GM23338 (cell line): Measurements from ENCODE around the gene GCA. TPM values are rescaled to one million over a fixed set of nuclear protein-coding genes. Genes with fewer than 3 reads are reported as not detected.

Experiments used
- ATAC-seq: fragments of 200-7000 bp; cut with Tn5 transposase; 3 replicates; pipeline ENCODE4 v1.9.1; 2020
- DNase-seq: peaks from one replicate; pipeline ENCODE4 v3.0.0-alpha.2; 2015; ENCODE audit warnings: low spot score
- H2AFZ ChIP-seq: fragments of 200-600 bp; sonication (generic); 2 replicates; pipeline ENCODE4 v1.8.0; 2016; ENCODE audit warnings: antibody characterized with exemption, mild to moderate bottlenecking, moderate library complexity
- H3F3A ChIP-seq: fragments of 200-600 bp; sonication (generic); replicated peaks from 2 replicates; pipeline ENCODE4 v1.8.0; 2017; ENCODE audit warnings: antibody characterized with exemption, mixed run types, low read depth
- H3K27ac ChIP-seq: fragments of 200-600 bp; sonication (generic); 2 replicates; pipeline ENCODE4 v1.6.1; 2016; ENCODE audit warnings: low read depth
- H3K27me3 ChIP-seq: fragments of 200-600 bp; sonication (generic); 2 replicates; pipeline ENCODE4 v1.8.0; 2016; ENCODE audit warnings: mild to moderate bottlenecking, mixed run types, moderate library complexity; ENCODE audit not compliant: insufficient read depth
- H3K36me3 ChIP-seq: fragments of 200-600 bp; sonication (generic); 2 replicates; pipeline ENCODE4 v1.8.0; 2016; ENCODE audit warnings: mild to moderate bottlenecking; ENCODE audit not compliant: insufficient read depth
- H3K4me1 ChIP-seq: fragments of 200-600 bp; sonication (generic); 2 replicates; pipeline ENCODE4 v1.8.0; 2016; ENCODE audit warnings: mild to moderate bottlenecking, moderate library complexity; ENCODE audit not compliant: insufficient read depth
- H3K4me2 ChIP-seq: fragments of 200-600 bp; sonication (generic); 2 replicates; pipeline ENCODE4 v1.7.1; 2017; ENCODE audit warnings: mixed run types
- H3K4me3 ChIP-seq: fragments of 200-600 bp; sonication (generic); 2 replicates; pipeline ENCODE4 v1.6.1; 2016; ENCODE audit warnings: mixed run types
- H3K79me2 ChIP-seq: fragments of 200-600 bp; sonication (generic); replicated peaks from 2 replicates; pipeline ENCODE4 v1.8.0; 2017; ENCODE audit warnings: mild to moderate bottlenecking; ENCODE audit not compliant: insufficient read depth
- H3K9me2 ChIP-seq: fragments of 200-600 bp; sonication (generic); 2 replicates; pipeline ENCODE4 v1.8.0; 2017; ENCODE audit not compliant: insufficient read depth
- H4K20me1 ChIP-seq: fragments of 200-600 bp; sonication (generic); replicated peaks from 2 replicates; pipeline ENCODE4 v1.8.0; 2017; ENCODE audit warnings: mild to moderate bottlenecking; ENCODE audit not compliant: insufficient read depth
- H3K27ac Mint-ChIP-seq: 2 replicates; pipeline ENCODE4 v1.8.0; 2020; ENCODE audit warnings: inconsistent platforms, mild to moderate bottlenecking, moderate library complexity, mixed read lengths
- H3K27me3 Mint-ChIP-seq: 3 replicates; pipeline ENCODE4 v1.8.0; 2022; ENCODE audit warnings: low read depth, mild to moderate bottlenecking, moderate library complexity, mixed read lengths, inconsistent platforms; ENCODE audit not compliant: insufficient read depth, poor library complexity
- H3K36me3 Mint-ChIP-seq: 3 replicates; pipeline ENCODE4 v1.8.0; 2021; ENCODE audit warnings: low read depth, mild to moderate bottlenecking, inconsistent platforms, moderate library complexity, mixed read lengths
- H3K4me1 Mint-ChIP-seq: 3 replicates; pipeline ENCODE4 v1.8.0; 2020; ENCODE audit warnings: mild to moderate bottlenecking, inconsistent platforms, mixed read lengths
- H3K4me3 Mint-ChIP-seq: 3 replicates; pipeline ENCODE4 v1.8.0; 2021; ENCODE audit warnings: moderate library complexity, mild to moderate bottlenecking, inconsistent platforms, mixed read lengths
- H3K9me3 Mint-ChIP-seq: 3 replicates; pipeline ENCODE4 v1.8.0; 2020; ENCODE audit warnings: moderate library complexity, mild to moderate bottlenecking, inconsistent platforms, mixed read lengths
- CREB1 ChIP-seq: fragments of 250-450 bp; sonication (Bioruptor Pico); IDR thresholded peaks from 2 replicates; pipeline ENCODE4 v1.5.0; 2020; ENCODE audit warnings: low read depth, mild to moderate bottlenecking, moderate library complexity
- CTCF ChIP-seq, 2 experiments: fragments of 200-600 bp in 1 of 2; sonication (generic) in 1 of 2; conservative IDR thresholded peaks; 2 replicates each; pipeline versions ENCODE4 v1.5.1 to v1.6.1; 2016 to 2017; ENCODE audit warnings: antibody characterized with exemption in 2 of 2, low read depth in 2 of 2, mild to moderate bottlenecking in 2 of 2, moderate library complexity in 1 of 2
- ETS1 ChIP-seq: IDR thresholded peaks from 2 replicates; pipeline ENCODE4 v1.6.1; 2016; ENCODE audit warnings: antibody characterized with exemption
- EZH2 ChIP-seq: fragments of 200-600 bp; sonication (generic); IDR thresholded peaks from one replicate; pipeline ENCODE4 v1.8.0; 2017; ENCODE audit warnings: antibody characterized with exemption, mild to moderate bottlenecking, low read depth; ENCODE audit not compliant: unreplicated experiment
- EZH2phosphoT487 ChIP-seq: fragments of 200-600 bp; sonication (generic); IDR thresholded peaks from one replicate; pipeline ENCODE4 v1.8.1; 2018; ENCODE audit warnings: antibody characterized with exemption; ENCODE audit not compliant: unreplicated experiment
- JUNB ChIP-seq: IDR thresholded peaks from one replicate; pipeline ENCODE4 v1.6.1; 2016; ENCODE audit warnings: antibody characterized with exemption; ENCODE audit not compliant: unreplicated experiment
- NANOG ChIP-seq: IDR thresholded peaks from 2 replicates; pipeline ENCODE4 v1.6.1; 2016; ENCODE audit warnings: antibody characterized with exemption, borderline replicate concordance
- POLR2AphosphoS5 ChIP-seq: IDR thresholded peaks from 2 replicates; pipeline ENCODE4 v1.6.1; 2016; ENCODE audit warnings: antibody characterized with exemption, low read depth
- REST ChIP-seq: IDR thresholded peaks from one replicate; pipeline ENCODE4 v1.6.1; 2018; ENCODE audit warnings: antibody characterized with exemption; ENCODE audit not compliant: unreplicated experiment
- STAT1 ChIP-seq: IDR thresholded peaks from one replicate; pipeline ENCODE4 v1.6.1; 2016; ENCODE audit warnings: antibody characterized with exemption; ENCODE audit not compliant: unreplicated experiment
- ZNF114 ChIP-seq: fragments of 250-450 bp; sonication (Bioruptor Pico); IDR thresholded peaks from 2 replicates; pipeline ENCODE4 v1.5.0; 2020; ENCODE audit warnings: mild to moderate bottlenecking, moderate library complexity
- ZNF331 ChIP-seq: fragments of 250-450 bp; sonication (Bioruptor Pico); IDR thresholded peaks from 2 replicates; pipeline ENCODE4 v1.5.0; 2020; ENCODE audit warnings: low read depth, mild to moderate bottlenecking, moderate library complexity
- ZNF462 ChIP-seq: fragments of 250-450 bp; sonication (Bioruptor Pico); IDR thresholded peaks from 2 replicates; pipeline ENCODE4 v1.5.0; 2020; ENCODE audit warnings: mild to moderate bottlenecking, moderate library complexity
- polyA plus RNA-seq: library from polyadenylated mRNA; unstranded; fragments of >200 nt; fragmentation: Nextera tagmentation; extraction: Ambion mirVana; gene quantifications from 2 replicates; pipeline ENCODE4 v1.2.1, GENCODE V29; 2016
- total RNA-seq: library from RNA; depleted of rRNA; stranded (reverse); fragments of >200 nt; shearing (Covaris generic); gene quantifications from 2 replicates; pipeline ENCODE4 v1.2.3, GENCODE V29; 2014

GCA gene
- total and polyA plus RNA-seq, 2 experiments from 2014 or later: 39.3 to 62.7 TPM

- H2AFZ ChIP-seq: no peak overlapping the region
- H3K27me3 Mint-ChIP-seq: peaks cover 4% of the 10 kb centered on the region
- TF ChIP-seq CTCF (conservative IDR thresholded peaks at IDR 0.05; ENCODE audit: low read depth in 2 of 2) (no peak), JUNB (no peak), ZNF331 (CRISPR knock-in tag) (no peak), CREB1 (CRISPR knock-in tag) (no peak), EZH2phosphoT487 (no peak), NANOG (no peak), STAT1 (no peak), EZH2 (no peak), POLR2AphosphoS5 (no peak), ZNF114 (no peak), ETS1 (no peak), REST (no peak), ZNF462 (CRISPR knock-in tag) (no peak)
Observed at GRCh38 chr2:162308747-162309503, 35.0 kb upstream of the GCA start.

More at GRCh38 chr2:162308747-162309503, 35.0 kb upstream of the GCA start:
- no peaks in the 10 kb centered on the region for H4K20me1 ChIP-seq
- DNase-seq (no peak), ATAC-seq (no peak)
- H3K79me2 ChIP-seq: no peaks in the 10 kb centered on the region
- Mint-ChIP-seq H3K4me3 (no peak overlapping the region), H3K27ac (no peak overlapping the region), H3K36me3 (no peaks in the 10 kb centered on the region), H3K9me3 (no peaks in the 10 kb centered on the region; the same call in 2 of the 3 replicates), H3K4me1 (peaks cover 8% of the 10 kb centered on the region; the same call in 2 of the 3 replicates)
- H3K4me1 ChIP-seq: peaks cover 8% of the 10 kb centered on the region
- no peaks in the 10 kb centered on the region for H3K36me3 ChIP-seq
- H3K27me3 ChIP-seq: no peaks in the 10 kb centered on the region
- H3K4me3 ChIP-seq: no peak overlapping the region
- H3K9me2 ChIP-seq: 0 out of 2 replicates have a peak, but pooled peaks cover 3% of the 10 kb centered on the region
- no peak overlapping the region for H3K27ac ChIP-seq
- H3K4me2 ChIP-seq: no peak overlapping the region
- no peaks in the 10 kb centered on the region for H3F3A ChIP-seq
